K562 (cell line): Measurements from ENCODE around the gene SLC27A4. TPM values are rescaled to one million over a fixed set of nuclear protein-coding genes. Genes with fewer than 3 reads are reported as not detected.

ENCODE experiments used
- EZH2 ChIP-seq: IDR thresholded peaks from 2 replicates; pipeline ENCODE4 v1.6.1; 2012; ENCODE audit warnings: low read depth, mild to moderate bottlenecking, inconsistent platforms, low read length, borderline replicate concordance
- PHTF2 ChIP-seq: fragments of 250-450 bp; sonication (Bioruptor Pico); IDR thresholded peaks from 2 replicates; pipeline ENCODE4 v1.5.0; 2021; ENCODE audit warnings: mild to moderate bottlenecking
- PTBP1 ChIP-seq: fragments of 200-400 bp; formaldehyde crosslinking; IDR thresholded peaks from 2 replicates; pipeline ENCODE4 v1.6.1; 2017; ENCODE audit warnings: low read depth, low read length
- RBM14 ChIP-seq: fragments of 200-400 bp; formaldehyde crosslinking; IDR thresholded peaks from 2 replicates; pipeline ENCODE4 v1.6.1; 2018; ENCODE audit warnings: low read depth, mild to moderate bottlenecking, low read length, moderate library complexity, borderline replicate concordance; ENCODE audit not compliant: insufficient read depth
- RBM34 ChIP-seq: fragments of 200-400 bp; formaldehyde crosslinking; IDR thresholded peaks from 2 replicates; pipeline ENCODE4 v1.6.1; 2018; ENCODE audit warnings: low read length, borderline replicate concordance; ENCODE audit not compliant: insufficient read depth
- SMAD3 ChIP-seq: fragments of 450-650 bp; formaldehyde crosslinking; conservative IDR thresholded peaks from 2 replicates; pipeline ENCODE4 v1.4.0; 2020; ENCODE audit warnings: mild to moderate bottlenecking
- SMC3 ChIP-seq: conservative IDR thresholded peaks from 2 replicates; pipeline ENCODE4 v1.6.1; 2011; ENCODE audit warnings: low read depth, low read length, improper control_type of control experiment; ENCODE audit not compliant: insufficient read depth
- STAT6 ChIP-seq: sonication (generic); formaldehyde crosslinking; IDR thresholded peaks from 2 replicates; pipeline ENCODE4 v1.8.1; 2023; ENCODE audit warnings: mild to moderate bottlenecking, missing genetic modification reagents
- polyA plus RNA-seq, 8 experiments: library from polyadenylated mRNA; depleted of rRNA in 4 of 8; stranded (reverse) in 5 of 8; unstranded in 3 of 8; fragments of >200 nt; fragmentation: Nextera tagmentation in 2 of 8; fragmentation: Illumina TruSeq in 1 of 8; extraction: Ambion mirVana in 2 of 8; extraction: Trizol in 1 of 8; gene quantifications; 2 replicates each; pipeline versions ENCODE4 v1.2.1 to v1.2.3, GENCODE V29; 2011 to 2014; ENCODE audit warnings: inconsistent platforms in 1 of 8, missing spikeins in 1 of 8
- total RNA-seq, 7 experiments: library from RNA; depleted of rRNA in 6 of 7; stranded (reverse); fragments of >200 nt in 6 of 7; fragmentation: Illumina TruSeq in 2 of 7; extraction: Trizol in 2 of 7; gene quantifications; 2 replicates each; pipeline versions ENCODE4 v1.2.1 to v1.2.3, GENCODE V29; 2011 to 2021; ENCODE audit warnings: low replicate concordance in 1 of 7

SLC27A4 gene
- total and polyA plus RNA-seq, 9 of the 15 experiments (the other 6 are each of a cell fraction or from before 2014, with no cell fraction given) = 0.25 to 35.7 (median 14.0) TPM

GRCh38 chr9:128341435-128341849, 1.1 kb downstream of the SLC27A4 start (continued):
- TF ChIP-seq RBM14 = no peak
- TF ChIP-seq EZH2 = no peak
- peak; percentile 88 for TF ChIP-seq SMC3
- TF ChIP-seq PTBP1 = no peak
- TF ChIP-seq SMAD3 (CRISPR knock-in tag) = no peak
- TF ChIP-seq STAT6 (CRISPR knock-in tag) = peak; percentile 56; the same call in 1 of the 2 replicates
- TF ChIP-seq RBM34 = no peak
- no peak for TF ChIP-seq PHTF2 (CRISPR knock-in tag)
